HepG2 (cell line): ENCODE data around the gene NLRP8. TPM values are rescaled to one million over a fixed set of nuclear protein-coding genes. Genes with fewer than 3 reads are reported as not detected.

Experiments
- ATAC-seq: fragments of 200-7000 bp; cut with Tn5 transposase; 3 replicates; pipeline ENCODE4 v1.9.1; 2020; ENCODE audit warnings: mild to moderate bottlenecking, moderate library complexity
- BruUV-seq: library from RNA; stranded (reverse); fragments of 400-500 nt; replicated peaks from 2 replicates; lab custom pipeline; 2021; lab: Mats Ljungman, UMichigan
- CTCF ChIA-PET: fragments of 300-600 bp; formaldehyde crosslinking; extraction: SDS; loops from one replicate; lab custom pipeline; 2021; ENCODE audit warnings: low total read pairs, inconsistent platforms, low intra/inter-chr PET ratio; lab: Yijun Ruan, JAX
- POLR2A ChIA-PET: fragments of 350-600 bp; sonication (Branson Sonifier 250); formaldehyde crosslinking; loops from one replicate; lab custom pipeline; 2020; ENCODE audit warnings: antibody characterized with exemption, inconsistent platforms; lab: Yijun Ruan, JAX
- DNase-seq: peaks from one replicate; pipeline ENCODE4 v3.0.0-alpha.2; 2015; ENCODE audit warnings: low spot score
- FAIRE-seq: peaks from 3 replicates; lab custom pipeline; 2011; peaks lifted over from hg19 to GRCh38; lab: Jason Lieb, UNC
- H2AFZ ChIP-seq: one replicate; pipeline ENCODE4 v1.6.1; 2011; ENCODE audit warnings: low read length, inconsistent platforms
- H3K27ac ChIP-seq: fragments of 300-600 bp; 3 replicates; pipeline ENCODE4 v1.8.0; 2011; ENCODE audit warnings: mixed run types, mild to moderate bottlenecking, mixed read lengths, low read length, inconsistent platforms; ENCODE audit not compliant: insufficient read depth; ENCODE audit errors: extremely low read length
- H3K27me3 ChIP-seq, 2 experiments: fragments of 200-600 bp in 1 of 2; 2 replicates in 1 of 2; 3 replicates in 1 of 2; pipeline versions ENCODE4 v1.6.0 to v1.8.0; 2011; ENCODE audit warnings: low read length in 2 of 2, mild to moderate bottlenecking in 2 of 2, moderate library complexity in 2 of 2, inconsistent platforms in 1 of 2; ENCODE audit not compliant: insufficient read depth in 2 of 2, control insufficient read depth in 1 of 2
- H3K36me3 ChIP-seq, 2 experiments: fragments of 200-600 bp in 1 of 2; replicated peaks in 1 of 2; 2 replicates in 1 of 2; 3 replicates in 1 of 2; pipeline versions ENCODE4 v1.5.1 to v1.8.0; 2011; ENCODE audit warnings: low read length in 2 of 2, inconsistent platforms in 1 of 2; ENCODE audit not compliant: insufficient read depth in 2 of 2, control insufficient read depth in 1 of 2
- H3K4me1 ChIP-seq: 2 replicates; pipeline ENCODE4 v1.5.1; 2012; ENCODE audit warnings: low read length, inconsistent platforms; ENCODE audit not compliant: insufficient read depth
- H3K4me2 ChIP-seq: 2 replicates; pipeline ENCODE4 v1.6.0; 2011; ENCODE audit warnings: low read depth, low read length, inconsistent platforms
- H3K4me3 ChIP-seq, 3 experiments: fragments of 200-600 bp in 1 of 3; sonication (generic), shearing (Covaris generic) in 1 of 3; replicated peaks in 1 of 3; 2 replicates each; pipeline ENCODE4 v1.5.1; 2011 to 2016; ENCODE audit warnings: low read length in 3 of 3, inconsistent platforms in 2 of 3, low read depth in 2 of 3, mild to moderate bottlenecking in 2 of 3, control low read depth in 1 of 3, mixed read lengths in 1 of 3; ENCODE audit not compliant: insufficient read depth in 1 of 3
- H3K79me2 ChIP-seq: one replicate; pipeline ENCODE4 v1.6.1; 2011; ENCODE audit warnings: low read length, inconsistent platforms; ENCODE audit not compliant: insufficient read depth
- H3K9ac ChIP-seq: 2 replicates; pipeline ENCODE4 v1.6.0; 2011; ENCODE audit warnings: mild to moderate bottlenecking, low read depth, low read length, inconsistent platforms; ENCODE audit not compliant: insufficient read depth
- H3K9me3 ChIP-seq: 2 replicates; pipeline ENCODE4 v1.5.1; 2012; ENCODE audit warnings: mild to moderate bottlenecking, low read length
- H4K20me1 ChIP-seq: 2 replicates; pipeline ENCODE4 v1.6.0; 2011; ENCODE audit warnings: inconsistent platforms, mild to moderate bottlenecking, low read length, moderate library complexity; ENCODE audit not compliant: insufficient read depth
- FOXK2 ChIP-seq: fragments of 450-650 bp; IDR thresholded peaks from 2 replicates; pipeline ENCODE4 v1.6.1; 2016
- GLI4 ChIP-seq: sonication (generic); formaldehyde crosslinking; IDR thresholded peaks from 2 replicates; pipeline ENCODE4 v1.5.1; 2020; ENCODE audit warnings: missing genetic modification reagents, mild to moderate bottlenecking, moderate library complexity, borderline replicate concordance
- HES4 ChIP-seq: sonication (generic); formaldehyde crosslinking; IDR thresholded peaks from 2 replicates; pipeline ENCODE4 v1.9.0; 2021; ENCODE audit warnings: mild to moderate bottlenecking, missing genetic modification reagents, borderline replicate concordance
- NFAT5 ChIP-seq: sonication (generic); formaldehyde crosslinking; IDR thresholded peaks from 2 replicates; pipeline ENCODE4 v1.4.0; 2020; ENCODE audit warnings: missing genetic modification reagents
- PHF8 ChIP-seq: sonication (generic); formaldehyde crosslinking; IDR thresholded peaks from 2 replicates; pipeline ENCODE4 v1.5.0; 2020; ENCODE audit warnings: missing genetic modification reagents
- RAD51 ChIP-seq: fragments of 450-650 bp; IDR thresholded peaks from 2 replicates; pipeline ENCODE4 v1.6.1; 2016; ENCODE audit warnings: borderline replicate concordance
- USF2 ChIP-seq, 2 experiments: sonication (generic) in 1 of 2; formaldehyde crosslinking in 1 of 2; IDR thresholded peaks; 2 replicates each; pipeline versions ENCODE4 v1.5.1 to v1.6.1; 2011 to 2020; ENCODE audit warnings: borderline replicate concordance in 1 of 2, low read depth in 1 of 2, low read length in 1 of 2, mild to moderate bottlenecking in 1 of 2, missing genetic modification reagents in 1 of 2, moderate library complexity in 1 of 2
- ZBED4 ChIP-seq: sonication (generic); formaldehyde crosslinking; IDR thresholded peaks from 2 replicates; pipeline ENCODE4 v1.4.0; 2020; ENCODE audit warnings: missing genetic modification reagents, borderline replicate concordance
- WGBS: methylation state at CpG from one replicate; pipeline ENCODE4 v1.1.6; 2017; ENCODE audit warnings: low lambda C conversion rate; 5-methylcytosine and 5-hydroxymethylcytosine counted together
- in situ Hi-C: cut with HindIII; loops from 2 replicates; pipeline ENCODE4 v1.10.0; 2017; ENCODE audit warnings: low pct_unique_long_range_greater_than_20kb; ENCODE audit not compliant: extremely low pct_ligation_motif_present
- intact Hi-C: fragments of 100-400 bp; cut with micrococcal nuclease; formaldehyde crosslinking; loops from one replicate; pipeline ENCODE4 v1.10.0; 2022; ENCODE audit not compliant: unreplicated experiment
- polyA plus RNA-seq, 8 experiments: library from polyadenylated mRNA; depleted of rRNA in 3 of 8; stranded (reverse) in 7 of 8; unstranded in 1 of 8; fragments of >200 nt; fragmentation: Illumina TruSeq in 4 of 8; extraction: Trizol in 4 of 8; gene quantifications; 2 replicates each; pipeline versions ENCODE4 v1.2.1 to v1.2.3, GENCODE V29; 2011 to 2016; ENCODE audit warnings: low read depth in 4 of 8, missing spikeins in 1 of 8, mixed read lengths in 1 of 8; ENCODE audit not compliant: insufficient read depth in 1 of 8
- total RNA-seq, 5 experiments: library from RNA; depleted of rRNA; stranded (reverse); fragments of >200 nt; fragmentation: Illumina TruSeq; extraction: Trizol; gene quantifications; 2 replicates each; pipeline ENCODE4 v1.2.3, GENCODE V29; 2016; ENCODE audit warnings: low read depth in 1 of 5

The NLRP8 gene
- total and polyA plus RNA-seq, 2 of the 13 experiments (the other 11 are each of a cell fraction or from before 2014, with no cell fraction given) = not detected

- H3K9ac ChIP-seq = no peak overlapping the region
- intact Hi-C loops = no loop called here
- FAIRE-seq = no peak
- BruUV-seq = no TSS peak
- no peaks in the 10 kb centered on the region for H4K20me1 ChIP-seq
- peak; percentile 72 for TF ChIP-seq USF2 (IDR thresholded peaks at IDR 0.05; ENCODE audit: low read depth, low read length)
- no peak for TF ChIP-seq USF2 (CRISPR knock-in tag; IDR thresholded peaks at IDR 0.05; ENCODE audit: borderline replicate concordance)
- no peak for TF ChIP-seq ZBED4
- no peak for TF ChIP-seq NFAT5 (CRISPR knock-in tag)
- peak; percentile 89 for TF ChIP-seq RAD51
- TF ChIP-seq GLI4 (CRISPR knock-in tag) = no peak
- no peak for TF ChIP-seq HES4 (CRISPR knock-in tag)
- TF ChIP-seq FOXK2 = no peak
- TF ChIP-seq PHF8 = no peak
- ATAC-seq = no peak
- no peaks in the 10 kb centered on the region for H3K9me3 ChIP-seq
- no peak for DNase-seq
- peaks cover 0 to 19% of the 10 kb centered on the region in 2 experiments; a peak in 1 of 5 replicates for H3K27me3 ChIP-seq
- no peak overlapping the region for H3K4me2 ChIP-seq
- H2AFZ ChIP-seq = no peak overlapping the region
- no peaks in the 10 kb centered on the region for H3K79me2 ChIP-seq
- no peak overlapping the region for H3K27ac ChIP-seq
- no peaks in the 10 kb centered on the region for H3K4me1 ChIP-seq
- H3K4me3 ChIP-seq = no peak overlapping the region
- ChIA-PET CTCF (no interaction called here), POLR2A (no interaction called here)
- no peaks in the 10 kb centered on the region for H3K36me3 ChIP-seq
- 0% methylated on average over 1 of the region's 1 CpG for WGBS
- in situ Hi-C loops = no loop called here
Observed at GRCh38 chr19:55985254-55985653, 37.6 kb downstream of the NLRP8 start.
